Measurements from ENCODE around the gene FBXW9.
"Not testable (repeated sequence)": the region's sequence is repeated elsewhere in the genome, so short reads cannot be mapped to it uniquely, and the experiment has no call there.

- not testable (repeated sequence) for TF ChIP-seq CTCF (IDR thresholded peaks at IDR 0.05; ENCODE audit: low read depth, low read length); MAX (IDR thresholded peaks at IDR 0.05; ENCODE audit: low read depth, low read length); POLR2A (IDR thresholded peaks at IDR 0.05; ENCODE audit: extremely low read depth, insufficient read length); MYC (IDR thresholded peaks at IDR 0.05; ENCODE audit: low read depth, low read length)
Measured at GRCh38 chr19:12643716-12644115, 52.7 kb downstream of the FBXW9 start.
